HG02642 (cell line): ENCODE measurements around the gene TSHR.
A peak's percentile ranks its signal among the peaks of the same experiment; 100 is the strongest.
"Not testable (repeated sequence)": the region's sequence is repeated elsewhere in the genome, so short reads cannot be mapped to it uniquely, and the experiment has no call there.

Experiments
- ATAC-seq: cut with Tn5 transposase; IDR thresholded peaks from one replicate; pipeline ENCODE4 v1.9.1; 2021; ENCODE audit warnings: mild to moderate bottlenecking; ENCODE audit not compliant: unreplicated experiment, poor library complexity

TSHR gene

DNA sequence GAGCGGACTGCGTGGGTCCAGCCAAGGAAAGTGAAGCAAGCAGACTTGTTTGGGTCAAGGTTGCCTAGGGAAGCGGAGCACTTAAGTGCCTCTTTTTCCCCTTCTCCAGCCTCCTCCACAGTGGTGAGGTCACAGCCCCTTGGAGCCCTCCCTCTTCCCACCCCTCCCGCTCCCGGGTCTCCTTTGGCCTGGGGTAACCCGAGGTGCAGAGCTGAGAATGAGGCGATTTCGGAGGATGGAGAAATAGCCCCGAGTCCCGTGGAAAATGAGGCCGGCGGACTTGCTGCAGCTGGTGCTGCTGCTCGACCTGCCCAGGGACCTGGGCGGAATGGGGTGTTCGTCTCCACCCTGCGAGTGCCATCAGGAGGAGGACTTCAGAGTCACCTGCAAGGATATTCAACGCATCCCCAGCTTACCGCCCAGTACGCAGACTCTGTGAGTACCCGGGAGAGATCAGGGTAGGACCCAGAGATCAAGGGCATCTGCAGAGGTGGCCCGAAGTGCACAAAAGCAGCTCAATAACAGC, at the start of gene TSHR:
TSS of gene TSHR (plus strand) at position 206 of the 526 bp plus-strand sequence. CDS start at position 266, 60 bp downstream.
- ATAC-seq, result no peak

DNA sequence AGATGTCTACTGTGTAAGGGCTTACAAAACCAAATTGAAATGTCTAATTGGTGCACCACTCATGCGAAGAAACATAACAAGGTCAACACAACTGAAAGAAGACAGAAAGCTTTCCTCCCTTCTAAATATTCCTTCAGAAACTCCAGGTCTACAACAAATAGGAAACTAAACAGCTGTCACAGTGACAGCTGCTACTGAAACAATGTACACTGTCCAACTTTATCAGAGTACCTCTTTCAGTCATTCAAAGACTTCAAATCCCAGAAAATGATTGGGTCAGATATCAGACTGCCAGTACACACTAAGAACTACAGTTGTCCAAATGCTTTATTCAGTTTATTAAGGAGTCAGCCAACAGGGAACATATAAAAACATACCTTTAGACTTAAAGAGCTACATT, 49.1 kb upstream of the TSHR start:
- no peak for ATAC-seq

DNA sequence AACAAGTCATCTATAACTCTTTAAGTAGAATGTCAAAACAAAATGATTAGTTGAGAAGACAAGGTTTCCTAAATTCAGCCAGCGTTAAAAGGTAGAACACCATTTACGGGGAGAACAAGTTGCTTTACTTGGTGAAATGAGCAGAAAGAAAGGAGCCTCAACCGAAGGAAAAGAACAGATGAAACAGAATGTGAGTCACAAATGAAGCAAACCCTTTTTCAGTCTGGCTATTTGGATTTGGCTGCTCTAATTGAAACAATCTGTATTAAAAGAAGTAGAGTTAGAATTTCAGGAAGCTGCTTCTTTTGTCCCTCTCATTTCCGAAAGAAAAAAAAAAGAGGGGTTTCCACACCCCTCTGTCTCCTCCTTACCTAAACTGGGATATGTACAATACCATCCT, 48.5 kb upstream of the TSHR start:
- no peak for ATAC-seq

DNA sequence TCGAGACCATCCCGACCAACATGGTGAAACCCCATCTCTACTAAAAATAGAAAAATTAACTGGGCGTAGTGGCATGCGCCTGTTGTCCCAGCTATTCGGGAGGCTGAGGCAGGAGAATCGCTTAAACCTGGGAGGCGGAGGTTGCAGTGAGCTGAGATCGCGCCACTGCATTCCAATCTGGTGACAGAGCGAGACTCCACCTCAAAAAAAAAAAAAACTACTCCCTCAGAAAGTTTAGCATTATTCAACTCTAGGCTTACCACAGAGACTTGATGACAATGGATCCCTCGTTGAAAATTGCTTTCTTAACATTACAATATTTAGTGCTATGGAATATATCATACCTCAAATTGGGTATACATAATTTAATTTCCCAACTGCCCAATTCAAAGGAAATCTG, 43.4 kb upstream of the TSHR start:
- ATAC-seq, result not testable (repeated sequence)

DNA sequence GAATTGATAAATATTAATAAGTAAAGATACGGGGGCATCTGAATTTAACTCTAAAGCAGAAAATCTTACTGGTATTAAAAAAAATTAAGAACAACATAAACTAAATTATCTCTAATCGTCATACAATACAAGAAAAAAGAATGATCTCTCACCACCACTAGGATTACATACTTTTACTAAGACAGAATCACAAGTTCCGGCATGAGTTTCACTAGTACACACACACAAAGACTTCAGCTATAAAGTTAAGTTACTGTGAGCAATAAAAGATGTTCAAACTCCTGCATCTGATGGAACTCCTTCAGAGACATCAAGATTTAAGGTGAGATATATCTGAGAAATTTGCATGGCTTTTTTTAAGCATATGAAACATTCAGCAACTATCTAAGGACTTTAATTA, 35.8 kb upstream of the TSHR start:
- ATAC-seq, result no peak

DNA sequence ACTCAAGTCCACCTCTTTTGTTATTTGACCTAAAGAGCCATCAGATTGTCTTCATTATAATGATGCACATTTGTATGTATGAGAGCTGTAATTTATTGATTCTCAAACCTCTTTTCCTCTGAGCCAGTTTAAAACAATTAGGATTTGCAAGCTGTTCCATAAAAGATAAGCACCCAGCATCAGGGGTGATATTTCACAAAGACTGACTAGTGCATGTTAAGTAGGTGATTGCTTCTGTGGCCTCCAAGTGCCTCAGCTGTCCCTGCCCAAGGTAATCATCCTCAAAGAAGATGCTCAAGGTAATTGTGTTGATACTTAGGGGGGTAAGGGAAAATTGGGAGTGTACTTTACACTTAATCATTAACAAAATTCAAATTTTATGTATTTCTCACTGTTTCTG, 32.1 kb upstream of the TSHR start:
- no peak for ATAC-seq

DNA sequence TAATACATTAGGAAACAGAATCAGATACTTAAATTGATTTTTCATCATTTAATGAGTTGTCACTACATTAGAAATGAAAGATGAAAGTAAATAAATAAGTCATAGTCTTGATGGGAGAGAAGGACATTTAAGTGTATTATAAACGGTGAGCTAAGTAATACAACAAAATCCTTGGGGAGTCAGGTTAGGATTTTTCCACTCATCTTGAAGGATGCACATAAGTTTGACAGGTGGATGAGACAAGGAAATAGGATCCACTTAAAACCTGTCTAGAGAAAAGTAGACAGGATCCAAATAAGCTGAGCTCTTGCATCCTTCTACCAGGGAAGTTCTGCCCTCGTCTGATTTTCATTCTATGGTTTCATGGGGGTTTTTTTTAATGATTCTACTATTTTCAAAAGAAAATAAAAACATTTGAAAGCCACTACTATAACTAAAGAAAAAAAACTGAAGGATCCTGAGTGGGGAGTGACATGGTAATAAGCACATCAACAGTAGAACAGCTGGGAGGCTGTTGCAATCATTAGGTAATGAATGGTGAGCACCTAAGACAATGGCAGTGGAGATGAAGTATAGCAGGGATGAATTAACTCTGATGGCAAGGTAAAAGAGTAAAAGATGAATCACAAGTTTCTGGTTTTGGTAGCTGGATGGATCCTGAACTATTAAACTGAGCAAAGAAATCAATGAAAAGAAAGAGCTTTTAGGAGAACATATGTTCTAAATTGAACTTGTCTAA, 30.9 kb upstream of the TSHR start:
- ATAC-seq, result no peak

DNA sequence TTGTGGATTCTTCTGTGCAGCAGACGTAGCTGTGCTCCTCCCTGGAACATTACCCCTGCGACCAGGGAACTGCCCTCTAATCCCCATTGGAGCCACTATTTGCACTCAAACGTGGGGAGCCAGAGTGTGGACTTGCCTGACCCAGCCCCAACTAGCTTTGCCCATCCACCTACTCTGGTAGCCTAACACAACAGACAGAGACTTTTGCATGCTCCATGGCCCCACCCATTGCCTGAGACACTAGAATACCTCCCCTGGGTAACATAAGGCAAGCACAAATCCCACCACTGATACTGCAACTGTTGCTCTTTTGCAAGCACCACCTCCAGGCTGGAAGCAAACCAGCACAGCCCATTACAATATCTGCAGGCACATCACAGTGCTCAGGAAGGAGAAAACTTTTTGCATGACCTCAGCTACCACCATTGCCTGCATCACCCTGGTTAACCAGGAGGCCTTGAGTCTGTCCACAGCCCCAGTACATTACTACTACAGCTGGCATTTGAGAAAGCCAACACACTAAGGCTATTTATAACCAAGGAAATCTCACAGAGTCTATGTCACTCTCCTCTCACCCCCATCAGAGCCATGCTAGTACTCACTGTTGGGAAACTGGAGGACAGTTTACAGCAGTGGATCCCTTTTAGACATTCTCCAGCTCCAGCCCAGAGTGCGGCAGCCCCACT, 28.9 kb upstream of the TSHR start:
- ATAC-seq, result no peak

DNA sequence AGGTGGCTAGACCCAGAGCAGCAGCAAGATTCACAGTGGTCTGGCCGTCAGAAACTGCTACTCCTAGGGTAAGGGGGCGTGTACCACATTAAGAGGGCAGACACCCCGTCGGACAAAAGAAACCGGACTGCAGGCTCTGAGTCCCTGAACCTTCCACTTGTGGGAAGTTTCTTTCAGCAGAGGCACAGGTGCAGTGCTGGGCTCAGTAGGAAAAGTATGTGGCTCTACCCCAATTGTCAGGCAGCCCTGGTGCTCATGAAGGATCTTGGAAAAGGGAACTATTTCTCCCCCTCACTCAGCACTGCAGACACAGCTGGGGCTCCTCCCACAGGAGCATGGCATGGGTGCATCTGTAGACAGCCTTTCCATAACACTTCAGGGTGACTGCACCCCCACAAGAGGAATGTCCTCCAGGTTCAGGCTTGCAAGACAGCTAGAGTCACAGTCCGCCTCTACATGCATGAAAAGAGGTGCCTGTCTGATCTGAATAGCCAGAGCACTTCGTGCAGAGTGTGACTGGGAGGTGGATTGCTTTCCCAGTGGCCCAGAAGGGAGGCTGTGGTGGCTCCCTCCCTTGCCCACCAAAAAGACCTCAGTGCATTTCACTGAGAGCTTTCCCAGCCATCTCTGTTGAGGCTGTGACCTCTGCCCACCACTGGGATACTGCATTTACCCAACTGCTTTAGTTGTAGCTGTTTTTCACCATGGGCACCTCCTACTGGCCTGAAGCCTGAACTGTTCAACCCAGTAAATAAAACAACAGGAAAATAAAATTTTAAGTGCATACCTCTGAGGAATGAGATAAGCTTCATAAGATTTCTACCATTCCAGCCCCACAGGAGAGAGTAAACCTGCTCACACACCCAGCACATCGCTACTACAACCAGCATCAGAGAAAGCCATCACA, 28.1 kb upstream of the TSHR start:
- ATAC-seq, result no peak

DNA sequence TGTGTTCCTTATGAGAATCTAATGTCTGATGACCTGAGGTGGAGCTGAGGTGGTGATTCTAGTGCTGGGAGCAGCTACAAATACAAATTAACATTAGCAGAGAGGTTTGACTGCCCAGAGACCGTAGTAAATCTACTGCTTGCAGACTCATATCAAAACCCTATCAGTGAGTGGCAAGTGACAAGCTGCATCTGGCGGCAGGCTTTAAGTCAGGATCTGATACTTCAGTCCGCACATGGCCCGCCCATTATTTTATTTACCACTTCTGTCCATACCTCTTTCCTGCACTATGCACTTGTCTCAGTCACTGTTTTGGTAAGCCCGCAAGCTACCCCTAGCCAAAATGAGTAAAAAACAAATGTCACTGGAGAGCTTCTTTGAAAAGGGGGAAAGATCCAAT, 25.3 kb upstream of the TSHR start:
- ATAC-seq, result peak; percentile 30

DNA sequence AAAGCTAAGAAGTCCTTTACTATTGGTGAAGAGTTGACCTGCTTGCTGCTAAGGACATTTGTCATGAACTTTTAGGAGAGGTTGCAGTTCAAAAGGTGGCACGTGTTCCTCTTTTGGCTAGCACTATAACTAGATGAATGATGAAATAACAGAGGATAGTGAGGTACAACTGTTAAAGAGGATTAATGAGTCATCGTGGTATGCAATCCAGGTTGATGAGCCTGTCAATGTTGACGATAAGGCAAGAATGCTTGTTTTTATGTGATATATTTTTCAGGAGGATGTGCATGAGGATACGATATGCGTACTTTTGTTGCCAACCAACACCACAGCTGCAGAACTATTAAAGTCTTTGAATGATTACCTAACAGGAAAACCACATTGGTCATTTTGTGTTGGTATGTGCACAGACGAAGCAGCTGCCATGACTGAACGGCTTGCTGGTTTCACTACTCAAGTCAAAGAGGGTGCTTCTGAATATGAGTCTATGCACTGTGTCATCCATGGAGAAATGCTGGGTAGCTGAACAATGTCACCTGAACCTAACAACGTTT, 24.5 kb upstream of the TSHR start:
- peak; percentile 98 for ATAC-seq

DNA sequence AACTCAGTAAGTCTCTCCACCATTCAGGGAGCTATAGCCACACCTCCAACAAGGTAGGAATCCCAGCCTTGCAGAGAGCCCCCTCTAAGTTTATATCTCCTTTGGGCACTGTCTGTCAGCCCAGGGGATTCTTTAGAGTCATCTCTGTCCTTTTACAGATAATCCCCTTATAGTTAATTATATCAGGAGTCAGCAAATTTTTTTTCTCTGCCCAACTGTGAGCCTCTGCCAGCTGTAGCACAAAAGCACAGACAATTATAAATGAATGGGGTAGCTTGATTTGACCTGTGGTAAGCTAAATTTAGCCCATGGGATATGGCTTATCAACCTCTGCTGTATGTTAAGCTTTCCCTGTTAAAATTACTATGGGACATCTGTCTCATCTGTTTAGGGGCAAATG, 22.1 kb upstream of the TSHR start:
- ATAC-seq, result no peak

DNA sequence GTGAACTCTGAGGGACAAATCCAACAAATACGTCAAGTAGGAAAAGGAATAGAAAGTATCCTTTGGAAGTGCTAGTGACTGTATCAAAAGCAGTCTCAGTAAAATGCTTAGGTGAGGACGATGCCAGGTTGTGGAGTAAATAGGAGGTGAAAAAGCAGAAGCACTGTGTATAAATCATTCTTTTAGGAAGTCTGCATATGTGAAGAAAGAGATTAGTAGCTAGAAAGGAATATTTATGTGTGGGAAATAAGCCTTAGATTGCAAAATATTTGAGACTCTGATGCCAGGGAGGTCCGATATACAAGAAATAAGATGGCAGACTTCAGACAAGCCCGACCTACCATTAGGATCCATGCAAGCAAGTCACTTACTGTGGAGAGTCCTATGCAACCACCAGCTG, 21.7 kb upstream of the TSHR start:
- ATAC-seq, result no peak

DNA sequence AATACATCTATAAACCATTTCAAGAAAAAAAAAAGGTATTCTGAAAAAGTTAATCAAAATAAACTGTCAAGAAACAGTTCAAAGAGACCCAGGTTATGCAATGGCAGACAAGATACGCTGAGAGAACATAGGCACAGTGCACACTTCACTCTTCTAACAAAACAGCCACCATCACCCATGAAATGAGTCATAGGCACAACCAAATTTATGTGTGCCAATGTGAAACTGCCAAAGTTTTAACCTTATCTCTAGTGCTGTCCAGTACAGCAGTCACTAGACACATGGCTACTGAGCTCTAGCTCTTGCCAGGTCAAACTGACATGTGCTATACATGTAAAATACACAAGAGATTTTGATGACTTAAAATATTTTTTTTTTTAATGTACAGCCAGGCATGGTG, 15.3 kb upstream of the TSHR start:
- ATAC-seq, result no peak

DNA sequence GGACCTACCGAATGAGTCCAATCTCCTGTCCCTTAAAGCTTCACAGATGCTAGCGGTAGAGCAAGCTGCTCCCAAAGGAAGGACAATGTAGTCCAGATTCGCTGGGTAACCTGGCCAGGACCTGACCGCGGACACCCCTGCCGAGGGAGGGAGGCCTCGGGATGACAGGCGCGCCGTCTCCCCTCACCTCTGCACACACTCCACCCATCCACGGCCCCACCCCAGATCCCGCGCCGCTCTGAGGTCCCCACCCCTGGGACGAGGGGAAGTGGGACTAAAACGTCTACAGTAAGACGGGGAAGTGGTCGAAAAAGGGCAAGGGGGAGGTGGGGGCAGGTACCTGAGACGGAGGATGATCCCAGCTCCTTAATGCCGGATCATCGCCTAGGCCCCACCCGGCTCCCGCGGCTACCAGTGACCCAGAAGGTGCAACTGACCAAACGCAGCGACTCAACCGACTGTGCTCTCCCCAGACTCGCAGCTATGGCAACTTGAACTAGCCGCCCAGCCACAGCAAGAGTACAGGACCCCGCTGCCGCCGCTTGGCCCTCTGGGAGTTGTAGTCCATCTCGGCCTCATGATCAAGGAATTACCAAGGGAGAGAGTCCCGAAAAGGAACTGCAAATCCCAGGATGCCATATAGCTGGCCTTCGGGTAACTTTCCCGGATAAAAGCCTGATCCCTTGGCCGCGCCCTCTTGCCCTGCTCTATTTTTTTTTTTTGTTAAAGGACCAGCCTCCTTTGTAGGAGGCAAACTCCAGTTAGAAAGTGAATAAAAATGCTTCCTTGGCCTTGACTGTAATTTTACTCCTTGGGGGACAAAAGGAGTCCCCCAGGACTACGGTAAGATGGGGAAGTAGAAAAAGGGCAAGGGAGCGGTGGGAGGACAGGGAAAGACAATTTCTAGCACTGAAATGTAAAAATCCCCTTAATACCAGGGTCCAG, 13.9 kb upstream of the TSHR start, which contains the start of gene CEP128:
TSS of gene CEP128 (minus strand) at position 498 of the 945 bp plus-strand sequence.
- peak; percentile 99 for ATAC-seq

DNA sequence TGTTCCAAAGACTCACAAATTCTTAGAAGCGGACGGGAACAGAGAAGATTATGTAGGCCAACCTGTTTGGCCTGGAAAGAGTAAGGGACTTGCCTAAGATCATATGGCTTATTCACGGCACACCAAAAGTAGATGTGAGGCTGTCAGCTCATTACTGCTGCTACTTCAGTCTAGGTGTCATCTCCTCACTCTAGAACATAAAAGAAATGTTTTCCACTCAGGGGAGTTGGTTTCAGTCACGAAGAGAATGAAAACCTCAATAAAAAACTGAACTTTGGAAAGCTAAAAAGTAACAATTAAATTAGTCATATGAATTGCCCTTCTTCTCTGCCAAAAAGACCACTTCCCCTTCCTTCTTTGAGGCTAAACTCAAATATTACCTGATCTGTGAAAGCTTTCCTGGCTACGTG, 13.2 kb upstream of the TSHR start:
- ATAC-seq, result peak; percentile 16

DNA sequence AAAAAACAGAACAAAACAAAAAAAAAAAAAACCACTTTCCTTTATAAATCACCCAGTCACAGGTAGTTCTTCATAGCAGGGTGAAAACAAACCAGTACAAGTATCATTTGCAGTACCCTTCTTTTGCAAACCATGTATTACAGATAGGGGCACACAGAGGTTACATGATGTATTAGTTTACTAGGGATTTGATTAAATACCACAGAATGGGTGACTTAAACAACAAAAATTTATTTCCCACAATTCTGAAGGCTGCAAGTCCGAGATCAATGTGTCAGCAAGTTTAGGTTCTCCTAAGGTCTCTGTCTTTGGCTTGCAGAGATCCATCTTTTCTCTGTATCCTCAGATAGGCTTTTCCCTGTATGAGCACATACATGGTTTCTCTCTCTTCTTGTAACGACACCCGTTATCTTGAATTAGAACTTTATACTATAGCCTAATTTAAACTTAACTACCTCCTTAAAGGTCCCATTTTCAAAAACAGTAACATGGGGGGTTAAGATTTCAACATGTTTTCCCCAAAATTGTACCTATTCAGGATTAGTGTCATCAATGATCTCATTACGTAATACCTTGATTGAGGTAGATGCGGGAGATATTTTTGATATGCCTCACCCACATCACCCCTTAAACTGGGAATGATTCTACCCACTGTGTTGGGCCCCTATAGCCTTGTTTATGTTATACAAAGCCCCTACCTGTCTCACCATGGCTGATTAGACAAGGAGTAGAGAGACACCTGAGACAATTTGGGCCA, 10.4 kb upstream of the TSHR start:
- no peak for ATAC-seq

DNA sequence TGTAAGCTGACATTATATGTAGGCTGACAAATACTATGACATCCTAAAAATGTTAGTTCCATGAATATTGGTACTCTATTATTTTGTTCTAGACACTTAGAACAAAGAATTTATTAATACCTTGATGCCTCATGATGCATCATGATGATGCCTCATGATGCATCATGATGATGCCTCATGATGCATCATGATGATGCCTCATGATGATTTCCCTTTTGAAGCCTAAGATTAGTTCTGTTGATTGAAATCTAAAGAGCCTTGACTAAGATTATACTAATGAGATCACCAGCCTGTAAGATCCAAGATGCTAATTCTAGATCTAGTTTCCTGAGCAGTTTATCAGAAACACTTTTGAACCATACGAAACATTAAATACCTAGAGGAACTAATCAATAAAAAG, 9.2 kb upstream of the TSHR start:
- ATAC-seq, result no peak

DNA sequence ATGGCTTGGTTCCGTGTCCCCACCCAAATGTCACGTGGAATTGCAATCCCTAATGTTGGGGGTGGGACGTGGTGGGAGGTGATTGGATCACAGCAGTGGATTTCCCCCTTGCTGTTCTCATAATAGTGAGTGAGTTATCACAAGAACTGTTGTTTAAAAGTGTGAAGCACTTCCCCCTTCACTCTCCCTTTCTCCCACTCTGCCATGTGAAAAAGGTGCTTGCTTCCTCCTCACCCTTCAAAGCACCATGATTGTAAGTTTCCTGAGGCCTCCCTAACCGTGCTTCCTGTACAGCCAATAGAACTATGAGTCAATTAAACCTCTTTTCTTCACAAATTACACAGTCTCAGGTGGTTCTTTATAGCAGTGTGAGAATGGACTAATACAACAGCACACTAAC, 8.6 kb upstream of the TSHR start:
- ATAC-seq, result no peak
